Measurements from ENCODE around the gene CPLX1. TPM values are rescaled to one million over a fixed set of nuclear protein-coding genes. Genes with fewer than 3 reads are reported as not detected.

Gene CPLX1
- 0.47 and 8.0 TPM in 2 replicates for total RNA-seq

GRCh38 chr4:825971-826330, at the start of gene CPLX1:
Gene CPLX1 (minus strand): TSS chr4:826129. CDS start chr4:824522, 1,607 bp downstream.

Other genes starting within 250 kb of the CPLX1 start
- not detected in 2 replicates for gene TMEM271, start 249.8 kb downstream of the CPLX1 start, total RNA-seq
- 1.7 and 3.2 TPM in 2 replicates for gene PDE6B, start 200.6 kb downstream of the CPLX1 start, total RNA-seq
- 348 and 417 TPM in 2 replicates for gene ATP5ME, start 151.9 kb downstream of the CPLX1 start, total RNA-seq
- 12.0 and 14.0 TPM in 2 replicates for gene MYL5, start 151.6 kb downstream of the CPLX1 start, total RNA-seq
- 1.7 and 3.3 TPM in 2 replicates for gene SLC49A3, start 137.0 kb downstream of the CPLX1 start, total RNA-seq
- 46.2 and 60.5 TPM in 2 replicates for gene PCGF3, start 120.3 kb downstream of the CPLX1 start, total RNA-seq
- gene GAK, start 106.2 kb upstream of the CPLX1 start, total RNA-seq, result 53.4 and 58.9 TPM in 2 replicates
- gene TMEM175, start 106.3 kb upstream of the CPLX1 start, total RNA-seq, result 8.0 and 8.4 TPM in 2 replicates
- 18.4 and 23.4 TPM in 2 replicates for gene DGKQ, start 147.4 kb upstream of the CPLX1 start, total RNA-seq
- gene IDUA, start 160.9 kb upstream of the CPLX1 start, total RNA-seq, result 10.1 and 13.6 TPM in 2 replicates
- 0.09 TPM in 1 of 2 replicates, not detected in the other for gene SLC26A1, start 167.3 kb upstream of the CPLX1 start, total RNA-seq
- gene FGFRL1, start 185.5 kb upstream of the CPLX1 start, total RNA-seq, result 12.0 TPM in 2 replicates